IMR-90 (cell line): ENCODE data around the gene PLAGL1.

Source experiments
- CTCF ChIP-seq: conservative IDR thresholded peaks from 2 replicates; pipeline ENCODE4 v1.5.1; 2012; ENCODE audit warnings: mild to moderate bottlenecking, low read depth, low read length, improper control_type of control experiment
- POLR2A ChIP-seq: IDR thresholded peaks from 2 replicates; pipeline ENCODE4 v1.6.1; 2012; ENCODE audit warnings: mild to moderate bottlenecking, low read depth, low read length

GRCh38 chr6:143936778-143937667 lies 71.0 kb downstream of the PLAGL1 start:
- TF ChIP-seq POLR2A (no peak), CTCF (no peak)
